DOHH2 (cell line): ENCODE data around the gene PDE9A.

ENCODE experiments used
- CTCF ChIP-seq: fragments of 200-600 bp; sonication (generic); IDR thresholded peaks from one replicate; pipeline ENCODE4 v1.5.1; 2014; ENCODE audit warnings: antibody characterized with exemption, mild to moderate bottlenecking, low read depth, low read length; ENCODE audit not compliant: poor library complexity, severe bottlenecking
- EZH2phosphoT487 ChIP-seq: fragments of 200-600 bp; sonication (generic); IDR thresholded peaks from 2 replicates; pipeline ENCODE4 v1.6.1; 2017; ENCODE audit warnings: borderline replicate concordance, mild to moderate bottlenecking, antibody characterized with exemption, low read length, moderate library complexity, mixed read lengths

- TF ChIP-seq CTCF (no peak), EZH2phosphoT487 (no peak)
Measured at GRCh38 chr21:42781150-42781970, 127.9 kb downstream of the PDE9A start.
